AG09319 (cell line): ENCODE measurements around the gene CHST6.
"Not testable (repeated sequence)": the region's sequence is repeated elsewhere in the genome, so short reads cannot be mapped to it uniquely, and the experiment has no call there.

Source experiments
- DNase-seq: peaks from one replicate; pipeline ENCODE4 v3.0.0-alpha.2; 2010; ENCODE audit warnings: low read depth; ENCODE audit errors: extremely low read depth
- CTCF ChIP-seq: IDR thresholded peaks from 2 replicates; pipeline ENCODE4 v1.5.1; 2011; ENCODE audit warnings: low read depth, mild to moderate bottlenecking, inconsistent platforms, low read length, moderate library complexity

The CHST6 gene

GRCh38 chr16:75464122-75464918 is 30.9 kb downstream of the CHST6 start, which contains the start of gene TMEM170A:
Gene TMEM170A (minus strand): TSS chr16:75464689. CDS start chr16:75464600, 89 bp downstream.
- DNase-seq = peak; percentile 98
- no peak; the same call in none of the 2 replicates for TF ChIP-seq CTCF

DNA sequence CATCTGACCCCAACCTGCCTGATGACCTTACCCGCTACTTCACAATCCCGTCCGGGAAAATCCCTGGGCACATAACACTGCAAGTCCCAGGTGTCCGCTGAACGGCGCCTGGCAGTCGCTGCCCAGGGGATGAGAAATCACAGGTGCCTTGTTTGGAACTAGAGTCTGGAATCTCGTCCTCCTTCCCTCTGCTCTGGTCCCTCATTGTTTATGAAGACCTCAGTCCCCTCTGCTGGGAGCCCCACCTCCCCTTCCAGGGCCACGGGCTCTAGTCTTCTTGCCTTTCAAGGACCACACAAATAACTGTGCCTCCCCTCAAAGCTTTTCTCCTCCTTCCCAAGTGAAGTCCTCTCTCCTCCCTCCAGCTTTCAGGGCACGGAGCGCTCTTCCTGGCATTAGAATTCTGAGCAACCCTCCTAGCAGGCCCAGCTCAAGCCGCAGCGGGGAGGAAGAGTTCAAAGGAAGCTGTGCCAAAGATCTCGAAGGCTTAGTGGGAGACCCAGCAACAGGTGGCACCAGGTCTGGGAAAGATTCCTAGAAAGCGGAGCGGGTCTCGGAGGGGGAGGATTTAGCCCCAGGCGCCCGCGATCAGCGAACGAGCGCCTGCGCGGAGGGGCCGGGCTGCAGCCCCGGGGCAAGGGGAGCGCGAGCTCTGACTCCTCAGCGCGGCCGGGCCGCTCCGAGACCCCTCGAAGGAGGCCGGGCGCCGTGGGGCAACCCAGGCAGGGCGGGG is 31.7 kb downstream of the CHST6 start:
- not testable (repeated sequence) for DNase-seq

DNA sequence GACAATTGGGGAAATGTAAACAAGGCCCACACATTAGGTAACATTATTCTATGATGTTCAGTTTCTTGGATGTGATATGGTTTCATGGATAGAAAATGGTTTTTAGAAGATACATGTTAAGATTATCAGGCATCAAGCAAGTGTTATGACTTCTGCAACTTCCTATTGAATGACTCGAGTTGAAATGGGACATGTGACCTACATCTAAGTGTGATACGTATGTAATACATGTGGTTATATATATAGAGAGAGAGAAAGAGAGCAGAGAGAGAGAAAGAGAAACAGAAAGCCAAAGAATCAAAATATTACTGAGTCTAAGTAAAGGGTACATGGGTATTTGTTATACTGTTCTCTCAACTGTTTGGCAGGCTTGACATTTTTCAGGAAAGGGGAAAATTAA is 32.4 kb downstream of the CHST6 start:
- TF ChIP-seq CTCF = no peak
- no peak for DNase-seq

GRCh38 chr16:75461575-75461974 is 33.7 kb downstream of the CHST6 start:
- TF ChIP-seq CTCF = no peak
- DNase-seq = no peak

DNA sequence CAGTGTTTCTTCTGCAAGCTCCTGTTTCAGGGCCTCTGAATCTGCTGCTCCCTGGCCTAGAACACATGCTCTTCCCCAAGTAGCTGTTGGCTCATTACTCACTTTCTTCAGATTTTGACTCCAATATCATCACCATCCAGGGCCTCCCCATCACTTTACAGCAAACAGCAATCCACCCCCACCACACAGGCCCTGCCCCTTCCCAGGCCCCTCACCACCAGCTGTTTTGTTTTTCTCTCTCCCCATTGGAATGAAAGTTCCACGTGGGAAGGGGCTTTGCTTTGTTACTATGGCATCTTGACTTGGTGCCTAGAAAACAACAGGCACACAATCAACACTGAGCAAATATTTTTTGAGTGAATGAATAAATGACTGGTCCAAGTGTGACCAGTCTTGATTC is 34.8 kb downstream of the CHST6 start:
- DNase-seq = no peak
- no peak for TF ChIP-seq CTCF

DNA sequence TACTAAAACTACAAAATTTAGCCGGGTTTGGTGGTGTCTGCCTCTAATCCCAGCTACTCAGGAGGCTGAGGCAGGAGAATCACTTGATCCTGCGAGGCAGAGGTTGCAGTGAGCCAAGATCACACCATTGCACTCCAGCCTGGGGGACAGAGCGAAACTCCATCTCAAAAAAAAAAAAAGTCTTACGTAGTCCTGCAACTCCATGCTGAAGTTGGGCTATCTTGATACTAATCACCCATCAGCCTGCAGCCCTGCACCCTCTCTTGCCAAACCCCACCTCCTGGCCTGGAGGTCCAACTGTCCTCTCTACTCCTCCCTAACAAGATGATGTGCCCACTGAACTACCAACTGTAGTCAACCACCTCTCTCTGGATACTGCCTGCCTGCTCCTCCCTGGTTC is 35.5 kb downstream of the CHST6 start:
- DNase-seq = no peak

DNA sequence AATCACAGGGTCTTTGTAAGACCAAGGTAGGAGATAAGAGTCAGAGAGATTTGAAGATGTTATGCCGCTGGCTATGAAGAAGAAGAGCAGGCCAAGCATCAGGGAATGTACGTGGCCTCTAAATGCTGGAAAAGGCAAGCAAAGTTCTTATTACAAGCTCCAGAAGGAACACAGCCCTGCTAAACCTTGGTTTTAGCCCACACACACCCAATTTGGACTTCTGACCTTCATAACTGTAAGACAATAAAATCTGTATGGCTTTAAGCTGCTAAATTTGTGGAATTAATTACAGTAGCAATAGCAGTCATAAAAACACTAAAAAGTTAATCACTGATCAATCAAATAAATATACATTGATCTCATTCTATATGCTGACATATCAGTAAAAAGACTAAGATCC is 36.8 kb downstream of the CHST6 start:
- no peak for TF ChIP-seq CTCF
- DNase-seq = no peak

More for the DNA sequence above, 35.5 kb downstream of the CHST6 start:
- TF ChIP-seq CTCF = no peak
